Suppressor macrophage treated with lipopolysaccharide for 1 hour (primary cell): ENCODE measurements around the gene NPSR1.

ENCODE experiments used
- DNase-seq, 3 donors: peaks; one replicate each; pipeline ENCODE4 v3.0.0-alpha.2; 2020 to 2022

The NPSR1 gene

DNA sequence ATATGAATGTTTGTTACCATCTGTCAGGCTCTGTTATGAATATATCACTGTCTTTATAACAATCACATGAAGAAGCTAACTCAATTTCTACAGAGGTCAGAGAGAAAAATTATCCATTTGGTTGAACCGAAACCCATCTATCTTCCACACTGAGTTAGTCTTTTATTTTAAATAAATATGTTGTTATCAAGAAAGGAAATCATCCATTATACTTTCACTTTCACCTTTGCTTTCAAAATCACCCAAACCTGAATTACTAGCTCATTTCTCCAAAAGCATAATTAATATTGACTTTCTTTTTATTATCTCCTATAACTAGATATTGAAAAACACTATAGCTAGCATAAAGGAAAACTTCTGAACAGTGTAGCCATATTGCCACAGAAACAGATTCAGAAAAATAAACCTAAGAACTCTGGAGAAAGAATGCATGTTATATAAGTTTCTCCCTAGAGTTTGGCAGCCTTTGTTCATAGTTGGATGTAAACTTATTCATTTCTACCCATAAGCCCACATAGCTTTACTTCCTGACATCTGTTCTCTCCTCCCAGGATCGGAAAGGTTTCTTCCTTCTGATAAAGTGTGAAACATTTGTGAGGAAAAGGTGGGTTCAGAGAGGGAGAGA lies 66.0 kb downstream of the NPSR1 start:
- no peak for DNase-seq

DNA sequence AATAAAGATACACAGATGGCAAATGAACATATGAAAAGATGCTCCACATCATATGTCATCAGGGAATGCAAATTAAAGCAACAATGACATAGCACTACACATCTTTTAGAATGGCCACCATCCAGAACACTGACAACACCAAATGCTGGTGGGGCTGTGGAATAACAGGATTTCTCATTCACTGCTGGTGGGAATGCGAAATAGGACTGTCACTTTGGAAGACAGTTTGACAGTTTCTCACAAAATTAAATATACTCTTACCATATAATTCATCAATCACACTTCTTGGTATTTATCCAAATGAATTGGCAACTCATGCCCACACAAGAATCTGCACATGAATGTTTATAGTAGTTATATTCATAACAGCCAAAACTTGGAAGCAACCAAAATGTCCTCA lies 68.2 kb downstream of the NPSR1 start:
- no peak for DNase-seq

DNA sequence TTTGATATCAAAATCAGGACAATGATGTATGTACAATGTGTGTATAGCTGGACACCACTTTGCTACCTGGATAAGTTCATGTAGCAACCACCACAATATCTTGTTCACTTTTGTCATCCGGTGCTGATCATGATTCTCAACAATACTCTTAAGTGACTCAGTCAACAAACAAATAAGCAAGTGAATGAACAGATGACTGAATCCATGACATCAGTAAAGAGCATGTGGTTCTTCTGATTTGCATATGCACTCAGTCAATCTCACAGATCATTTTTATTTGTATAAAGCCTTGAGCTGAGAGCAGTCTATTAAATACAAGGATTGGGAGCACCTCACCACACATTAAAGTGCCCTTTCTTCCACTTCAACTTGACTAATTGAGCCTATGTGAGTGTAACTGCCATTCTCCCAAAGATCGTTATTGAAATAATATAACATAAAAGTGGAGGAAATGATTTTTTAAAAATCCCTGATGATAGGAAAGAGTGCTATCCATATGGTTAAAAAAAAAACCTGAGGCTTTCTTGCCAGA lies 69.5 kb downstream of the NPSR1 start:
- DNase-seq = no peak

DNA sequence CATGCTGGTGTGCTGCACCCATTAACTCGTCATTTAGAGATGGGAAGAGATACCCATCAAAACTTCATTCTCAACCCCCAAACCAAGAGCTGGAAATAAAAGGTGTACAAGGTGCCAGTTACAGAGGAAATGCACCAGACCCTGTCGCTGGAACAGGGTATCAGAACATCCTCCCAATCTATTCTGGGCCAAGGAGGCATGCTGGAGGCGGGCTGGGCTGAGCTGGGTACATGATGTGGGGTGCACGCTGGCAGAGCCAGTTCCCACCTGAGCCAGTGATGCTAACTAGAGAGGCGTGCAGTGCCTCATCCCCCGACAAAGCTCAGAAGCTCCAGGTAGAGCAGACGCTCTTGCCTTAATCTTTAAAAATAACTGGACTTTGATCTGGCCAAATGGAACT lies 70.1 kb downstream of the NPSR1 start:
- no peak for DNase-seq

DNA sequence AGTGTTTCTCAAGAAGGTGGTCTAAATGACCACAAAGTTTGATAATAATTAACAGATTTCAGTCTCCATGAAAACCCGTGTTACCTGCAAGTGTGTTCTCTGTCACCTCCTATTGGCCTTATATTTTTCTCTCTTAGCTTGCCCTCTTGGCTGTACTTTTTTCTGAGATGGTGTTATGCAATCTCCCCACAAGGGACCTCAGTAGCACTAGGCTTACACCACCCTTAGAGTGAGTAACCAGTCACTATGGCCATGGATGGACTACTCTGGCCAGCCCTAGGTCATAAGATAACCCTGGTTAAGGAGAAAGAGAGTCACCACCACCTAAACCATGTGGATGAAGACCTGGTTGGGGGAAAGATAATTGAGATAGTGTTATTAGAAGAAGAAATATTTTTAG lies 76.8 kb downstream of the NPSR1 start:
- DNase-seq = no peak

DNA sequence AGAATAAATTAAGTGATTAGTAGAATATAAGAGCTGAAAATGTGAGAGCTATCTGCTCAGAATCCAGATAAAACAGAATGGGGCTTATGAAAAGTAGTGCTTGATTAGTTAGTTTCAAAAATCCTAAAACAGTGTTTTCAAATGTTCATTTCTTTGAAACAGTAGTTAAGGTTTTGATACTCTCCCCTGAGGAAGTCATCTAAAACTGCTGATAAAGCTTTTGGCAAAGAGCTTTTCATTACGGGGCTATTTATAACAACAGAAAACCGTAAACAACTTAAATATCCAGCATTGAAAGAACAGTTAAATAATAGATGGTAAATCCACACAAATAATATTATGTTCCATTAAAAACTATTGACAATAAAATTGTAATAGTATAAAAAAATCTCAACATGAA lies 77.5 kb downstream of the NPSR1 start:
- no peak for DNase-seq

DNA sequence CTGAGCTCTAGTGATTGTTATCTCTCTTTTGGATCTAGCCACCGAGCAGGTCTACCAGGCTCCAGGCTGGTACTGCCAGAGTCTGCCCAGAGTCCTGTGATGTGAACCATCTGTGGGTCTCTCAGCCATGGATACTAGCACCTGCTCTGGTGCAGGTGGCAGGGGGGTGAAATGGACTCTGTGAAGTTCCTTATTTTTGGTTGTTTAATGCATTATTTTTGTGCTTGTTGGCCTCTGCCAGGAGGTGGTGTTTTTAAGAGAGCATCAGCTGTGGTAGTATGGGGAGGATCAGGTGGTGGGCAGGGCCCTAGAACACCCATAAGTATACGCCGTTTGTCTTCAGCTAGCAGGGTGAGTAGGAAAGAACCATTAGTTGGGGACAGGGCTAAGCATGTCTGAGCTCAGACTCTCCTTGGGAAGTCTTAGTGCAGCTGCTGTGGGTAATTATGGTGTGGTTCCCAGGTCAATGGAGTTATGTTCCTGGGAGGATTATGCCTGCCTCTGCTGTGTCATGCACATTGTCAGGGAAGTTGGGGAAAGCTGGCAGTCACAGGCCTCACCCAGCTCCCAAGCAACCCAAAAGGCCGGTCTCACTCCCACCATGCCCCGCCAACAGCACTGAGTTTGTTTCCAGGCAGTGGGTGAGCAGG lies 81.8 kb downstream of the NPSR1 start:
- no peak for DNase-seq

DNA sequence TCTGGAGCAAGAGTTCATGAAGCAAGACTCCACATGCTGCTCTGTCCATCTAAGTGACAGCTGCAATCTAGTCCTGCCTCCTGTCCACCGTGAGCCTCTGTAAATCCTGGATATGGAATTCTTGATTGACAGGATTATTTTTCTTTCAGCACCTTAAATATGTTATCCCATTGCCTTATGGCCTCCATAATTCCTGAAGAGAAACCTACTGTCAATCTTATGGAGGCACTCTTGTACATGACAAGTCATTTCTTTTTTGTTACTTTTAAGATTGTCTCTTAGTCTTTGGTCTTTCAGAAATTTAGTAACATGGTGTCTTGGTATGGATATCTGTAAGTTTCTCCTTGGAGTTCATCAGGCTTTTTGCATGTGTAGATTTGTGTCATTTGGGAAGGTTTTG lies 82.8 kb downstream of the NPSR1 start:
- no peak for DNase-seq

DNA sequence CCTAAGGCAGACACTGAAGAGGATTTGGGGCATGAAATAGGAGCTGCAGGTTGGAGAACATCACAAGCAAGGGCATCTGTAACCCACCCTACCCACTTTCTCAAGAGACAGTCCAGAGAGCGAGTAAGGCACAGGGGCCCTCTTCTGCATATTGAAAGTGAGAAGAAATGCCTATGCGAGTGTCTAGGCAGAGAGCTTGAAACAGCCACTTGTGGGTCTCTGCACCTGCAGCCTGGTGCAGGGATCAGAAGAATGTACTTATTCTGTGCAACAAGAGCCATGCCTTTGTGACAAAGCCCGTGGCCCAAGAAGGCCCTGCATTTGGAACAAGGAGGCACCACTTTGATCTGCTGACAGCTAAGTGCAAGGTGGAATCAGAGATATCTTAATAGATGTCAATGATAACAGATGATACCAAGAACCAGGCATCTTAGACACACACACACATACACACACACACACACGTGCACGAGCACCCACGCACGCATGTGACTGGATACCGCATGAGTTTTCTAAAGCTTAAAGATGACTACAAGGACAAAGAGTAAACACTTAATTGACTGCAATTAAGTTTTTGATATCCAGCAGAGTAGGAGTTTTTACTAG lies 89.3 kb downstream of the NPSR1 start:
- DNase-seq = no peak

DNA sequence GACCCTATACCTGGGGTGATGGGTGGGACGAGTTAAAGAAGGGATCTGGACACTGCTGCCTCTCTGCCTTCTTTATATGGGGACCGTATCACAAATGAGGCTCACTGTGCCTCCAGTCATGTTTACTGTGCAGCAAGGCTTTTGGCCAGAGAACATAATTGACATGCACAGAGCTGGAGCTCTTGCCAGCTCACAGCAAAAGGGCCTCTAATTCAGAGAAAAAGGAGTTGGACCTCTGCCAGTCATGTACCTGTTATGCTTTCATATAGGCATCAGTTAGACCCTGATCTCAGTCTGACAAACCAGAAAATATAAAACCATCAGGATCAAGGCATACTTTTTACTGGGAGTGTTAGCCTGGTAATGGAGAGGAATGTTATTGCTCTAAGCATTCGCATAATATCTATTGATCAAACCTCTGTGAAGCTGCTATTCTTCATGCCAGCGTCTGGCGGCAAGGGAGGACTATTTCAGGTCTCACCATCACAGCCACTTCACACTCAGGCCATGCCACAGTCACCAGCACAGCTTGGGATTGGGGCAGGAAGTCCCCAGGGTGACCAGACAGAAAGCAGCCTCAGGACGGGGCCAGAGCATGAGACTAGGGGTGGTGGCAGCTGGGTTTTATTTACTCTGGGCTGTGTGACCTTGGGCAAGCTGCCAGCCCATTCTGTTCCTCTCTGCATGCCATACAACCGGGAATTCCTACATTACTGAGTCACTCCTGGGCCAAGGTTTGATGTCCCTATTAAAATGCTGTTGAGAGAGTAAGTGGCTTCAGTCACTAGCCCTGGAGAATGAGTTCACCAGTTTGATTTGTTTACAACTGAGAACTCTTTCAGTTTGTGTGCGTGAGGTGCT lies 90.1 kb downstream of the NPSR1 start:
- DNase-seq = no peak

DNA sequence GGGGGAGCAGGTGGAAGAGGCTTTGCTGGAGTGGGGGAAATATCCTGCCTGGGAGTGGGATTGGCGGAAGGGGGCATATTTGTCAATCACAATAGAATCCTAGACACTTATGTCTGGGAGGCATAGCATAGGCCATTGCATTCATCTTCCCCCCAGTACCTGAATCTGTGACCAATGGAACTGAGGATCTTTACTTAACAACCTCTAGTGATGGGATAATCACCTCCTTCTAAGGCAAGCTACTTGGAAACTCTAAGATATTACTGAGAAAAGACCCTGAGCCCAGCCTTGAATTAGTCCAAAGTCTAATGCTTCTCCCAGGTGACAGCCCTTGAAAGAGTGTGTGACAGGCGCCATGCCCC lies 90.7 kb downstream of the NPSR1 start:
- DNase-seq = no peak

DNA sequence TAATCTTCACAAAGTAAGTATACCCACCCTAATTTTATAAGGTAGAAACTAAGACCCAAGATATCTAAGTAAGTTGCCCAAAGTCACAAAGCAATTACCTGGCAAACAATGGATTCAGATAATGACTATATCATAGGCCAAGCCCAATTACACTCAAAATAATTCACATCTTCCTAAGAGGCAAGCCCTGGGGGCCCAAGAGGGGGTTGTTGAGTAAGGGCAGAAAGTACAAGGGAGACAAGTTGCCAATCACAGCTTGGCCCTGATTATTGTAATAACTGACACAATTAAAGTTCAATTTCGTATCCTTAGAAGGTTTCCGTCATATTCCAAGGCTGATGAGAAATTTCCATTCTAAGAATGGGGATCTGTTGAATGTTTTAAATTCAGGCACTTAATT lies 91.4 kb downstream of the NPSR1 start:
- no peak for DNase-seq

DNA sequence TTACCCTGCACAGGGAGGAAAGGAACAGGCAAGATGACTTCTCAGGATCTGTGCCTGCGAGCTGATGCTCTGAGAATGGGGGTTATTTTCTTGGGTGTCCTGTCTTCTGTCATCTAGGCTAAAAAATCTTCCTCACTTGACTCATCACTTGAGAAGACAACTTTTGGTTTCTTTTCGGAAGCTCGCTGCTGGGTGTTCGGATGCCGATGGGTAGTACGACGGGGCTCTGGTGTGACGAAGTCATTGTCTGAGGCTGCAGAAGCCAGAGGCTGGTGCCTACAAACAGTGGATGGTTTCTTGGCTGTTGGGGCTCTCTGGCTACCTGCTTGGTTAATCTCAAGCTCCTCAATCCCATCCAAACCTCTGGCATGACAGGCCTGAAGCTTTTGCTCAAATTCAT lies 92.2 kb downstream of the NPSR1 start:
- no peak for DNase-seq

DNA sequence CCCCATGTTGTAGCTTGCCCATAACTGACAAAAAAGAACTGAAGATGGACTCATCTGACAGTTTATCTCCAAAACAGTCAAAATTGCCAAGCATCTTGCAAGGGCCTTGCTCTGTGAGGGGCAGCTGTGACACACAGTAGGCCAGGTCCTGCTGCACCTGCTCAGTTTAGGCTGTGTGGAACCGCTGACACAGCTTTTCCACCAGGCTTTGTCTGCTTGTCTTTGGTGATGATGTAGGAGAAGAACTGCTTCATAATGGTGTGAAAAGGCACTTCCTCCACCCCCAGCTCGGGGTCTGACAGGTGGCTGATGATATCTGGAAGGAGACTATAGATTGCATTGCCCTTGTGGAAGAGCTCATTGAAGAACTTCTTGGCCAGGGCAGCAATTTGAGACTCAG lies 92.6 kb downstream of the NPSR1 start:
- no peak for DNase-seq

DNA sequence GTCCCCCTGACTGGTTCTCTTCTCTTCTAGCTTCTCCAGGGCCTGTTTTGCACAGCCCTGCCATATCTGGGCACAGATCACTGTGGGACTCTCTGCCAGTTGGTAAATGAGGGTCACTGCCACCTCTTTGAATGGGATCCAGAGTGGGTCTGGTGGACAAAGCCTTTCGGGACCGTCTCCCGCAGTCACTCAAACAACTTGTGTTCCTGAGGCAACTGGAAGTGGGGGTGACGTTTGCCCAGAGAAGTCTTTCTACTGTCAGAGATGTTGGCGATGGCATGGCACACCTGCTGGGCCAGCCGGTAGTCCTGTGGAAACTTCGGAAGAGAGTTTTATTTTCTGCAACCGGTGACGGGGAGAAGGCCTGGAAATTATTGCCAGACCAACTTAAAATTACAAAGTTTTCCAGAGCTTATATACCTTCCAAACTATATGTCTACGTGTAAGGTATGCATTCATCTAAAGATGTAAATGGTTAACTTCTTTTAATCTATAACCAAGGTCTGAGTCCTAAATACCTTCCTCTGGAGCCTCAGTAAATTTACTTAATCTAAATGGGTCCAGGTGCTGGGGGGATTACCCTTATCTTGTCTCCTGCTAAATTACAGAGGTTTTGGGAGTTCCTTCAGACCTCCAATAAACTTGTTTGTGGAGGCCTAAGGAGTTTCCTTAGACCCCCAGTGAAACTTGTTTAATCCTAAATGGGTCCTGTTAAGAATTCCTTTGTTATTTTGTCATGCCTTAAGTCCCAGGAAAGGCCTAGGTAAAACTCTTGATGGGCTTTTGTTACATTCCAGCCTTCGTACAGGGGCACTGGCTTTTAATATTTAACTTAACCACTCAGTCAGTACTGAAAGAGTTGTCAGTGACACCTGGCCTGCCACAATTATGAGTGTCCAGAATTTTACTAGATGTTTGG lies 94.0 kb downstream of the NPSR1 start:
- no peak for DNase-seq

DNA sequence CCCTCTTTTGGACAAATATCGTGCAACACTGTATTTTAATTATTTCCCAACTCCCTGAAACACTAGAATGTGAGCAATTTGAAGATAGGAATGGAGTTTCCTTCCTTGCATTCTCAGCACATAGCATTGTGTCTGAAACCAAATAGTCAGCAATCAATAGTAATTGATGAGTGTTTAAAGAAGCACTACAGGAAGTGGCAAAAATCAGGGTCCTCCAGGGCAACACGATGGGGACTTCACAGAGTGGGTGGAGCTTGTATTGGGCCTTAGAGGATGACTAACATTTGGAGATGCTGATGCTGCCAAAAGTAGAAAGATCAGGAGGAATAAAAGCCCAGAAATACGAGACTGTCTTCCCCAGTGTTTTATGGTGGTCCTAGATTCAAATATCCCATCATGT lies 94.9 kb downstream of the NPSR1 start:
- no peak for DNase-seq

DNA sequence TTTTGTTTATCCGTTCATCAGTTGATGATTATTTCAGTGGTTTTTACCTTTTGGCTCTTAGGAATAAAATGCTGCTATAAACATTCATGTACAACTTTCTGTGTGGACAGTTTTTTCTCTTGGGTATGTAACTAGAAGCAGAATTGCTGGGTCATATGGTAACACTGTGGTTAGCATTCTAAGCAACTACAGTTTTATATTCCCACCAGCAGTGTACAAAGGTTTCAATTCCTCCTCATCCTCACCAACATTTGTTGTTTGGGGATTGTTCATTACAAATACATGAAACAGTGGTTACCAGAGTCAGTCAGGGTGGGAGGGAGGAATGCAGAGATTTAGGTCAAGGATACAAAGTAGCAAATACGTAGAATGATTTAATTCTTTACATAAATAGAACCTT lies 97.0 kb downstream of the NPSR1 start:
- no peak for DNase-seq

DNA sequence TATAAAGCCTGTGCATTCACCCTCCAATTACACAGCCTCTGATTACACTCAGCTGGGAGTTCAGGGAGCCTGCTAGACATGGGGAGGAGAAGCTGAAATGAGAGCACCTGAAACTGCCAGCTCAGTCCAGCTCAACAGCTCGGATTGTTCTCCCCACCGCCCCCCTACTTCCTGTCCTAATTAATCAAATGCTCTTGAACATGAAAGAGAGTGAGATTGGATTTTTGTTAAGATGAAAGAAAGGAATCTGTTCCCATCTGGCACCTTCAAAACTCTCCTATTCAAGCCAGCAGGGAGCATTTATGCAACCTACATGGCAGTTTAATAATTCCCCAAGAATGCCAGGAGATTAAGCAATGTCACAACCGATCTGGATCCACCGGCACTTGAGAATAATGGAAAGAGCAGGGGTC lies 98.0 kb downstream of the NPSR1 start:
- no peak for DNase-seq

DNA sequence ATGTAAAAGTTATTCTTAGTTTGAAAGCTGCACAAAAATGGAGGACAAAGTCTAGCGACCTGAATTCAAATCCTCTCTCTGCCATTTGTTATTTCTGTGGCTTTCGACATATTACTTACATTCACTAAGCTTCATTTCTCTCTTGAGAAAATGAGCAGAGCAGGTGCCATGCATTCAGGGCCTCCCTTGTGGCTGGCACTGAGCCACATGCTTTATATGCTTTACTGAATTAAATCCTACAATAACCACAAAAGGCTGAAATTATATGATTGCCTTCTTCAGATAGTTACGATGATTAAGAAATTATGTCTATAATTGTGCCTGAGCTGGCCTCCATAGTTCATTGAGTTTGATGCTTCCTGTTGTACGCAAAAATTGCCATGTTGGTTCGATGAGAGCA lies 98.7 kb downstream of the NPSR1 start:
- no peak for DNase-seq

DNA sequence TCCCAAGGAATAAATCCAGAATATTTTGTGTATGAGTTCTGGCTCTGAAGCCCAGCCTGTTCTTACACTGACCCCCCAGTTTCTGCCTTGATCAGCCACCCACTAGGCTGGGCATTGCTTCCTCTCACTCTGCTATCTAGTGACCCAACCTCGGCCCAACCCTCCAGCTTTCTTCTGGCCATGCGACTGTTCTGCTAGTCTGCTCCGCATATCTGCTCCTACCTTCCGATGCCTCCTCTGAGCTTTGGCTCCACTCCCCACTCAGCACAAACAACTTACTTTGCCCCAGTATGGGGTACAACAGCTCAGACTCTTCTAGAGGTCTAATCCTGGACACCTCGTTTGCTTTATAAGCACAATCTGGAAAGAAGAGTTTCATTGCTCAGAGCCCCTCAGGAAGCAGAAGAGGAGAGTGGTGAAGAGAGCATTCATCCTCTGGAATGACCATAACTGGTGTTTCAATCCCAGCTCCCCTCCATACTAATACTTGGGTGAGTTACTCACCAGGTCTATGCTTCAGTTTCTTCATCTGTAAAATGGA lies 99.6 kb downstream of the NPSR1 start:
- no peak for DNase-seq

DNA sequence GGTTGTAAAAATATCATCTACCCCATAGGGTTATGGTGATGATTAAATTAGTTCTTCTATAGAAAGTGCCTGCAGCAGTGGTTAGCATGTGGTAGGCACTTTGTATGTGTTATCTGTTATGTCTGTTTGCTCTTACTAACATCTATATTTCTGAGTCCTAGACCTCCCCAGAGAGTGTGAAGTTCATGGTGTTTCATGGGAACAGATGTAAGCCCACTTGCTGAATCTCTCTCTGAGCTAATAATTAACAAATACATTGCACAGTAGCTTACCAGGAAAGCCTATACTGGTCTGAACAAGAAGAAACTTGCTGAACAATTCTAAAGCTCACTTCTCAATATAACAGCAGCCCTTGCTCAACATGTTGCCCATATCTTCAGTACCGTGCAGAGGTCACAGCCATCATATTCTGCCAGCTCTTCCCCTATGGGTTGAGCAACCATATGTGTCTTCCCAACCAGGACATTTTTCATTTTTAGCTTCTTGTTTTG lies 100.1 kb downstream of the NPSR1 start:
- no peak for DNase-seq
